ENCODE measurements around the gene MIS18A. TPM values are rescaled to one million over a fixed set of nuclear protein-coding genes. Genes with fewer than 3 reads are reported as not detected.
A peak's percentile ranks its signal among the peaks of the same experiment; 100 is the strongest.

MIS18A gene
- total and polyA plus RNA-seq, 2 donors (not counting 1 experiment from before 2014, with no cell fraction given): 4.0 to 7.6 TPM

- Histone ChIP-seq H2AFZ (ENCODE audit: low read length) (no peak overlapping the region), H3K4me2 (ENCODE audit: extremely low read depth, insufficient read depth, low read length) (no peak overlapping the region), H3K4me1 (ENCODE audit: control insufficient read depth, extremely low read depth, insufficient read depth, low read length) (no peaks in the 10 kb centered on the region), H3K79me2 (ENCODE audit: control insufficient read depth, insufficient read depth, low read length) (no peaks in the 10 kb centered on the region), H3K36me3 (ENCODE audit: control insufficient read depth, insufficient read depth, low read length) (peaks cover 12% of the 10 kb centered on the region), H3K9me3 (ENCODE audit: control insufficient read depth, insufficient read depth, low read depth, low read length) (no peaks in the 10 kb centered on the region), H4K20me1 (ENCODE audit: control insufficient read depth, extremely low read depth, insufficient read depth, low read length) (no peaks in the 10 kb centered on the region), H3K27me3 (ENCODE audit: control insufficient read depth, insufficient read depth, low read length) (no peaks in the 10 kb centered on the region), H3K9ac (ENCODE audit: insufficient read depth, low read length) (no peak overlapping the region), H3K4me3 (replicated peaks in 1 of 4; ENCODE audit: control extremely low read depth in 1 of 4, insufficient read depth in 1 of 4, low read depth in 3 of 4, low read length in 4 of 4) (no peak overlapping the region), H3K27ac (ENCODE audit: insufficient read depth, low read length) (no peak overlapping the region)
- no peak for TF ChIP-seq EZH2 (IDR thresholded peaks at IDR 0.05; ENCODE audit: low read length, missing control alignments)
- TF ChIP-seq CTCF (conservative IDR thresholded peaks at IDR 0.05 in 1 of 2, IDR thresholded peaks at IDR 0.05 in 1 of 2; ENCODE audit: low read depth in 1 of 2, low read length in 2 of 2): no peak
- DNase-seq (ENCODE audit: low read depth in 2 of 2): no peak
These were observed 29.8 kb upstream of the MIS18A start for GRCh38 chr21:32308696-32309095.

- no peak overlapping the region for H2AFZ ChIP-seq (ENCODE audit: low read length)
- H3K79me2 ChIP-seq (ENCODE audit: control insufficient read depth, insufficient read depth, low read length): no peaks in the 10 kb centered on the region
- no peaks in the 10 kb centered on the region for H3K27me3 ChIP-seq (ENCODE audit: control insufficient read depth, insufficient read depth, low read length)
- no peak overlapping the region for H3K27ac ChIP-seq (ENCODE audit: insufficient read depth, low read length)
- peak; percentile 18 to 66 for DNase-seq (ENCODE audit: low read depth in 2 of 2)
- H3K4me2 ChIP-seq (ENCODE audit: extremely low read depth, insufficient read depth, low read length): no peak overlapping the region
- no peaks in the 10 kb centered on the region for H3K4me1 ChIP-seq (ENCODE audit: control insufficient read depth, extremely low read depth, insufficient read depth, low read length)
- no peak overlapping the region for H3K4me3 ChIP-seq (replicated peaks in 1 of 4; ENCODE audit: control extremely low read depth in 1 of 4, insufficient read depth in 1 of 4, low read depth in 3 of 4, low read length in 4 of 4)
- peaks cover 10% of the 10 kb centered on the region for H3K36me3 ChIP-seq (ENCODE audit: control insufficient read depth, insufficient read depth, low read length)
- H3K9me3 ChIP-seq (ENCODE audit: control insufficient read depth, insufficient read depth, low read depth, low read length): no peaks in the 10 kb centered on the region
- no peak overlapping the region for H3K9ac ChIP-seq (ENCODE audit: insufficient read depth, low read length)
- TF ChIP-seq CTCF (conservative IDR thresholded peaks at IDR 0.05 in 1 of 2, IDR thresholded peaks at IDR 0.05 in 1 of 2; ENCODE audit: low read depth in 1 of 2, low read length in 2 of 2) (no peak), EZH2 (IDR thresholded peaks at IDR 0.05; ENCODE audit: low read length, missing control alignments) (no peak)
- H4K20me1 ChIP-seq (ENCODE audit: control insufficient read depth, extremely low read depth, insufficient read depth, low read length): no peaks in the 10 kb centered on the region
These were observed 28.9 kb upstream of the MIS18A start for GRCh38 chr21:32307706-32308105.

GRCh38 chr21:32306021-32306780 lies 27.4 kb upstream of the MIS18A start:
- no peak overlapping the region for H3K4me3 ChIP-seq (replicated peaks in 1 of 4; ENCODE audit: control extremely low read depth in 1 of 4, insufficient read depth in 1 of 4, low read depth in 3 of 4, low read length in 4 of 4)
- H3K9ac ChIP-seq (ENCODE audit: insufficient read depth, low read length): no peak overlapping the region
- no peaks in the 10 kb centered on the region for H4K20me1 ChIP-seq (ENCODE audit: control insufficient read depth, extremely low read depth, insufficient read depth, low read length)
- no peak overlapping the region for H3K4me2 ChIP-seq (ENCODE audit: extremely low read depth, insufficient read depth, low read length)
- peaks cover 5% of the 10 kb centered on the region for H3K36me3 ChIP-seq (ENCODE audit: control insufficient read depth, insufficient read depth, low read length)
- TF ChIP-seq CTCF (conservative IDR thresholded peaks at IDR 0.05 in 1 of 2, IDR thresholded peaks at IDR 0.05 in 1 of 2; ENCODE audit: low read depth in 1 of 2, low read length in 2 of 2): peak in 1 of 2 donors; percentile 22
- TF ChIP-seq EZH2 (IDR thresholded peaks at IDR 0.05; ENCODE audit: low read length, missing control alignments): no peak
- no peak overlapping the region for H2AFZ ChIP-seq (ENCODE audit: low read length)
- no peaks in the 10 kb centered on the region for H3K9me3 ChIP-seq (ENCODE audit: control insufficient read depth, insufficient read depth, low read depth, low read length)
- H3K27ac ChIP-seq (ENCODE audit: insufficient read depth, low read length): no peak overlapping the region
- H3K27me3 ChIP-seq (ENCODE audit: control insufficient read depth, insufficient read depth, low read length): no peaks in the 10 kb centered on the region
- H3K4me1 ChIP-seq (ENCODE audit: control insufficient read depth, extremely low read depth, insufficient read depth, low read length): no peaks in the 10 kb centered on the region
- DNase-seq (ENCODE audit: low read depth in 2 of 2): peak in 1 of 2 donors; percentile 5
- no peaks in the 10 kb centered on the region for H3K79me2 ChIP-seq (ENCODE audit: control insufficient read depth, insufficient read depth, low read length)

All from fibroblast of lung (primary cell).